ENCODE measurements around the gene FKBP6.
"Not testable (repeated sequence)": the region's sequence is repeated elsewhere in the genome, so short reads cannot be mapped to it uniquely, and the experiment has no call there.

DNA sequence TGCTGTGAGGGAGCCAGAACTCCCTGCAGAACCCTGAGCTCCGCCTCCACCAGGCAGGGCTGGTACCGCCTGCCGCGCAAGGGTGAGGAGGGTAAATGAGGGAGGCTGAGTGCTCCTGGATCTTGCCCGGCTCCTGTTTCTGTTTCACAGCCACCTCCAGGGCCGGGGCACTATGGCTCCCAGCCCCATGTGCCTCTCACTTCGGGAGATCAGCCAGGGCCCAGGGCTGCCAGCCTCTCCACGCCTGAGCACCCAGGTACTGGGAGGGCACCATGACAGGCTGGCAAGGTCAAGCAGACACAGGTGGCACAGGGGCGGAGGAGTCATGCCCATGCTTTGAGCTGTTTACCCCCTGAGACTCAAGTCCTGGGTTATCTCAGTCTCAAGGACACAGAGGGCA, 8.4 kb upstream of the FKBP6 start:
- TF ChIP-seq POLR2A (IDR thresholded peaks at IDR 0.05): not testable (repeated sequence)
- TF ChIP-seq, protein P1, sequence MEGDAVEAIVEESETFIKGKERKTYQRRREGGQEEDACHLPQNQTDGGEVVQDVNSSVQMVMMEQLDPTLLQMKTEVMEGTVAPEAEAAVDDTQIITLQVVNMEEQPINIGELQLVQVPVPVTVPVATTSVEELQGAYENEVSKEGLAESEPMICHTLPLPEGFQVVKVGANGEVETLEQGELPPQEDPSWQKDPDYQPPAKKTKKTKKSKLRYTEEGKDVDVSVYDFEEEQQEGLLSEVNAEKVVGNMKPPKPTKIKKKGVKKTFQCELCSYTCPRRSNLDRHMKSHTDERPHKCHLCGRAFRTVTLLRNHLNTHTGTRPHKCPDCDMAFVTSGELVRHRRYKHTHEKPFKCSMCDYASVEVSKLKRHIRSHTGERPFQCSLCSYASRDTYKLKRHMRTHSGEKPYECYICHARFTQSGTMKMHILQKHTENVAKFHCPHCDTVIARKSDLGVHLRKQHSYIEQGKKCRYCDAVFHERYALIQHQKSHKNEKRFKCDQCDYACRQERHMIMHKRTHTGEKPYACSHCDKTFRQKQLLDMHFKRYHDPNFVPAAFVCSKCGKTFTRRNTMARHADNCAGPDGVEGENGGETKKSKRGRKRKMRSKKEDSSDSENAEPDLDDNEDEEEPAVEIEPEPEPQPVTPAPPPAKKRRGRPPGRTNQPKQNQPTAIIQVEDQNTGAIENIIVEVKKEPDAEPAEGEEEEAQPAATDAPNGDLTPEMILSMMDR (IDR thresholded peaks at IDR 0.05): not testable (repeated sequence)
